HG03135 (cell line): ENCODE data around the gene ARHGEF1.
"Not testable (repeated sequence)": the region's sequence is repeated elsewhere in the genome, so short reads cannot be mapped to it uniquely, and the experiment has no call there.

Source experiments
- ATAC-seq: cut with Tn5 transposase; IDR thresholded peaks from one replicate; pipeline ENCODE4 v1.9.1; 2021; ENCODE audit warnings: mild to moderate bottlenecking, moderate library complexity; ENCODE audit not compliant: unreplicated experiment

The ARHGEF1 gene

DNA sequence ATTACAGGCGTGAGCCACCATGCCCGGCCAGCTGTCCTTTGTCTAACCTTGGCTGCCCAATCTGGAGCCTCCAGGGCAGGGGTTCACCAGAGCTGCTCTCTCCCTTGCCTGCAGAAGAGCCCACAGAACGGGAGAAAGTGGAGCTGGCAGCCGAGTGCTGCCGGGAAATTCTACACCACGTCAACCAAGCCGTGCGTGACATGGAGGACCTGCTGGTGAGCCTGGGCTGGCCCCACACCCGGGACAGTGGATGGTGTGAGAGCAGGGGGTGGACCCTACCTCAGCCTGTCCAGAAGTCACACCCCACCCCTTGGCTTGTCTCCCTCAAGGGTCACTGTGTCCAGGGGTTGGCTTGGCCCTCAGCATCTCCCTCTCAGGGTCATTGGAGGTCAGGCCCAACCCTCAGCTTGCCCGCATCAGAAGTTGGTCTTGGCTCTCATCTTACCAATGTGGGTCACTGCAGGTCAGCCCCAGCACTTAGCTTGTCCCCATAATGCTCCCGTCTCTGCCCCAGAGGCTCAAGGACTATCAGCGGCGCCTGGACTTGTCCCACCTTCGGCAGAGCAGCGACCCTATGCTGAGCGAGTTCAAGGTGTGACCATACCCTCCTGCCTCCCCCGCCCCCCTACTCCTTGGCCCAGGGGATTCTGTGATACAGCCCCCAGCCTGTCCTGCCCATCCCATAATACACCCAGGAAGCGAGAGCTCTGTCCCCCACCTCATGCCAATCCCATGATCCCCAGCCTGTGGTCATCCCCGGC, 20.4 kb downstream of the ARHGEF1 start:
- no peak for ATAC-seq

DNA sequence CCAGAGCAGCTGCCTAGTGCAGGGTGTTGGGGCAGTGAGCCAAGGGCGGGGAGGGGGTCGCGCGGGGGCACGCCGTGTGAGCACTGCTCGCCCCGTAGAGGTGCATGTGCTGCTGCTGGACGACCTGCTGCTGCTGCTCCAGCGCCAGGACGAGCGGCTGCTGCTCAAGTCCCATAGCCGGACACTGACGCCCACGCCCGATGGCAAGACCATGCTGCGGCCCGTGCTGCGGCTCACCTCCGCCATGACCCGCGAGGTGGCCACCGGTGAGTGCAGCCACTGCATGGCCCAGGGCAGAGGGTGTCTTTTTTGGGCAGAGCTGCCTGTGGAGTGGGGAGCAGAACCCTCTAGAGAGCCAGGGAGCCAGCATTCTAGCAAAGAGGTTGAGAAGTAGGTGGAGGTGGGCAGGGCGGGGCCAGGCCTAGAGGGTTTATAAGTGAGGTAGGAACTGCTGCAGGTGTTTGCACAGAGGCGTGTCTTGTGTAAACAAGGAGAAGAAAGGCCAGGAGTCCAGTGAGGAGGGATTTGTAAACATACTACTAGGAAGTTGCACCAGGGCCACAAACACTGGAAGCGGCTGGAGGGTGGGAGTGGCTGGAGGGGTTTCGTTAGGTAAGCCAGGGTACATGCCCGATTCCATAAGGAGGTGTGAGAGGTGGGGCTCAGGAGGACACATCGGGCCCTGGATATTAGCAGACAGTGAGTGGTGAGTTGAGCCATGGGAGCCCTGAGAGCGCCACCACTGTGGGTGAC, 21.3 kb downstream of the ARHGEF1 start:
- no peak for ATAC-seq

DNA sequence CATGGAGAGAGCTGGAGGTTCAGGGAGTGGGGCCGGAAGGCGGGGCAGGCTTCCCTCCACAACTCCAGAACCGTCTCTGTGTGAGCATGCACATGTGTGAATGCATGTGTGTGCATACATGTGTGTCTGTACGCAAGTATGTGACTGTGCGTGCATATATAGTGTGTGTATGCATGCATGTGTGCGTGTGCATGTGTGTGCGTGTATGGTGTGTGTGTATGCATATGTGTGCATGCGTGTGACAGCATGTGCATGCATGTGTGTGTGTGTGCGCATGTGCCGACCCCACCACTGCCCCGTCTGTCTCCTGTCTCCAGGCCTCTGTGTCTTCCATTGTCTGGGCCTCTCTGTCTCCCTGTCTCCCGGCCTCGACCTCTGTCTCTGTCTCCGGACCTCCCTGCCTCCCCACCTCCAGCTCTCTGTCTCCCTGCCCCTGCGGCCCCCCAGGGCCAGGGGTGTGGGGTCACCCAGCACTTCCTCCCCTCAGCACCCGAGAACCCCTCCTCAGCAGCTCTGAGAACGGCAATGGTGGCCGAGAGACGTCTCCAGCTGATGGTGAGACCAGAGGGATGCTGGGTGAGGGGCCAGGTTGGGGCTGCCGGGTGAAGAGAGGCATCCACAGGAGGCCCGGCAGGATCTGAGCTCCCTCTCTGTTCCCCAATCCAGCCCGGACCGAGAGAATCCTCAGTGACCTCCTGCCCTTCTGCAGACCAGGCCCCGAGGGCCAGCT, 22.5 kb downstream of the ARHGEF1 start:
- ATAC-seq: no peak

DNA sequence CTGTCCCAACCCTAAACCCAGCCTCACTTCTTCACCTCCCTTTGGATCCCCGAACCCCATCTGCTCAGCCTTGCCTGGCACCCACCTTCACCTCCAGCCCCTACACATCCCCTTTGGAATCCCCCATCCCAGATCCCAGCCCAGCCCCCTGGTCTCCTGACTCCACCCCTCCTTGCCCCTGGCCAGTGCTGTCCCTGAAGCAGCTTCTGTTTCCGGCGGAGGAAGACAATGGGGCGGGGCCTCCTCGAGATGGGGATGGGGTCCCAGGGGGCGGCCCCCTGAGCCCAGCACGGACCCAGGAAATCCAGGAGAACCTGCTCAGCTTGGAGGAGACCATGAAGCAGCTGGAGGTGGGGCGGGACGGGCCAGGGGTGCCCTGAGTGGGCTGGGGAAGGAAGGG, 23.3 kb downstream of the ARHGEF1 start:
- no peak for ATAC-seq

DNA sequence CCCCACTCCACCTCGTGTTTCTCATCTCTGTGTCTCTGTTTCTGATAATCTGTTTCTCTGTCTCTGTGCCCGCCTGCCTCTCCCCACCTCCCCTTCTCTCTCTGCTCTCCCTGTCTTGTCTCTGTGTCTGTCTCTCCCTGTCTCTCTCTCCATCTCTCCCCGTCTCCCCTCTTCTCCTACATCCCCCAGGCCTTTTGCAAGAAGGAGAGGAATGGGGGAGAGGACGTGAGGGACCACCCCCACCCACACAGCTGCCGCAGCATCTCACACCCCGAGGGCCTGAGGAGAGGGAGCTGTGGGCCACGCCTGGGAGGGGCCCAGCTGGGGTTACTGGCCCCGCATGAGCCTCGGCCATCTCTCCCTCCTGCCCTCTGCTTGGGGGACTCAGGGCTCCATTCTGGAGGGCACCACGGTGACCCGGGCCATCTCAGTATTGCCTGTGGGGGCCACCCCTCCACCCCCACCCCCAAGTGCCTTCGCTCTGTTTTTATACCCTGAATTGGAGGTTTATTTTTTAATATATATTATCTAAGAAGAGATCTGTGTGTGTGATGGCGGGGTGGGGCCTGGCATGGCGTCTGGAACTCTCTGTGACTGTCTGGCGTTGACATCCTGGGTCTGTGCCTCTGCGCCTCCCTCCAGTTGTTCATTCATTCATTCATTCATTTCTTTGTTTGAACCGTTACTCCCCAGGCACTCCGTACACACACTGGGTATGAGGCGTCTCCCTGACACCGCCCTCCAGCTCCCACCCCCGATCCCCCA, 24.1 kb downstream of the ARHGEF1 start:
- ATAC-seq: no peak

DNA sequence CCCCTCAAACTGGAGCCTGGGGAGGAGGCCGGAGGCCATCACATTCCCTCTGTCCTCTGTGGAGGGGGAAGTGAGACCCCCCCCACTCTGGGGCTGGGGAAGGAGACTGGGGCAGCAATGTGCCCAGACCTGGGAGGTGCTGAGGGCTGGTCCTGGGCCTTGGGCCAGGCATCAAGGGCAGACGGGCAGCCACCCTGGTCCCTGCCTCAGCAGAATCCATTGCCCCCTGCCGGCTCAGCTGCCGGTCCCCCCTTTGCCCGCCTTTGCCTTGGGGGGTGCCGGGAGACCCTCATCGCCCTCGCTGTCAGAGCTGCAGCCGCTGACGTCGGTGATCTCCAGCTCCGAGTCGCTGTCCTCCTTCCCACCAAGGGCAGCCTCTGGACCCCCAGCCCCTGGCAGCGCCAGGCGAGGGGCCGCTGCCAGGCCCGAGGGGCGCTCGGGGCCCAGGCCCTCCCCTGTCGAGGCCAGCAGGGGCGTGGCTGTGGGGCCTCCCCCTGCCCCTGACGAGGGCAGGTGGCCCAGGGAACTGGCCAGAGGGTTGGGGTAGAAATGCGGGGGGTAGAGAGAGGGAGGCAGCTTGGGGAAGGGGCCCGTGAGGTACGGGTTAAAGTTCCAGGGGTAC, 25.1 kb downstream of the ARHGEF1 start:
- ATAC-seq: no peak

DNA sequence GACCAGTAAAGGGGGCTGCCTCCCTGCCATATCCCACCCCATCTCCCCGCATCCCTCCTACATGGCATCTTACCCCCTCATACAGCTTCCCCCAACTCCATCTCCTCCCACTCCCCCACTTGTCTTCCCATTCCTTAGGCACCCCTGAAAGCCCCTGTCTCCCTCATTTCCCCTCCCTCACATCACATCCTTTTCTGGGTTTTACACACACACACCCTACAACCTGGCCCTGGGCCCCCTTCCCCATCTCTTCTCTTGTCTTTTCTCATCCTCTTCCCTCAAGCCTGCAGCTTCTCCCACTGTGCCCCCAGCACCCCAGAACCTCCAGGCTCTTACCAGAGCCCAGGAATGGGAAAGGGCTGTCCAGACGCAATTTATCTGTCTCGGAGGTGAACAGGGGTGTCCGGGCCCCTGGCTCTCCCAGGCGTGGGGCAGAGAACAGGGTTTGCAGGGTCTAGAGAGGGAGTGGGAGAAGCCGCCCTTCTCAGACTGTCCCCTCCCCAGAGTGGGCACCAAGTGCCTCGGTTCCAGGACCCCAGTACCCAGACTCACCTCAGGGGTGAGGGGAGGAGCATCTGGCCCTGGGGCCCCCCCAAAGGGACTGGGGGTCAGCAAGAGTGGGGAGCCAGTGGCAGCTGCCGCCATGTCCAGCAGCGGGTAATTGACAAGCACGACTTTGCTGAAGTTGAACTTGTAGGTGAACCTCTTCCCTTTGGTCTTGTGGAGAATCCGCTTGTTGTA, 25.9 kb downstream of the ARHGEF1 start:
- ATAC-seq: no peak

DNA sequence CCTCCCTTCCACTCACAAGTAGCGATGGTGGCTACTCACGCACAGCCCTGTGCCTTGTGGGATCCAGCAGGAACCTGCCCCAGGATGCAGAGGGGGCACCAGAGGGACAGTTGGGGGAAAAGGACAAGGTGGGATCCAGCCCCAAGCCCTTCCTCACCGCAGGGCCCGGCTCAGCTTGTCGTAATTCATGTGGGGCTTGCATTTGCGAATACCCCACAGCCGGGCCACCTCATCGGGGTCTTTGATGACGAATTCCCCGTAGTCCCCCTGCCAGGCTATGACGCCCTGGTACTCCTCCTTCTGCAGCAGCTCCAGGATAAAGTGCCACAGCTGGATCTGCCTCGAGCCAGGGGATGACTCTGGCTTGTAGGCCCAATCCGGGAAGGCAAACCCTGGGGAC, 26.7 kb downstream of the ARHGEF1 start:
- ATAC-seq: no peak

DNA sequence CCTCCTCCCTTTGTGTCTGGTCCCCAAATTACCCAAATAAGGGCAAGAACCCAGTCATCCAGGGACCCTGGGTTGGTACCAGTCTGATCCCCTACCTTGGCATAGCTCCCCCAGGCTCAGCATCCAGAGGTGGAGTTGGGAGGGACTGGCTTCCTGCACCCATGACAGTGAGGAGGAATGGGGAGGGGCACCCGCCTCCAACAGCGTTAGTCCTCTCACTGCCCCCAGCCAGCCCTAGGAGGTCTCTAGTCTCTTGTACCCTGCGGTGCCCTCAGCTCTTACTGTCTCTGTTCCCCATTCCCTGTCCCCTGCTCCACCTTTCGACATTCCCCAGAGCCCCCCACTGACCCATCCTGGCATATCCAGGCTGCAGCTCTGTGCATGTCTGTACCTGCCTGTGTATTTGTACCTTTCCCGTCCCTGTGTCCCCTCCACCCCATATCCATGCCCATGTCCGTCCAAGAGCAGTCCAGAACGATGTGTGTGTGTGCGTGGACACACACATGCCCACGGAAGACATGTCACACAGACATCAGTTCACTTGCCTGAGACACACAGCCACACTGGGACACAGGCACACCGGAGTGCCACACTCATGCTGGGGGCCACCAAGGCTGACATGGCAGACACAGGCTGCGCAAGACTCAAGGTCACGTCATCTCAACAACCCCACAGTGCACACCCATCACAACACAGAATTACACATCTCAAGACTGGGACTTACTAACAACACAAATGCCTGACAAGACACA, 27.4 kb downstream of the ARHGEF1 start:
- no peak for ATAC-seq

DNA sequence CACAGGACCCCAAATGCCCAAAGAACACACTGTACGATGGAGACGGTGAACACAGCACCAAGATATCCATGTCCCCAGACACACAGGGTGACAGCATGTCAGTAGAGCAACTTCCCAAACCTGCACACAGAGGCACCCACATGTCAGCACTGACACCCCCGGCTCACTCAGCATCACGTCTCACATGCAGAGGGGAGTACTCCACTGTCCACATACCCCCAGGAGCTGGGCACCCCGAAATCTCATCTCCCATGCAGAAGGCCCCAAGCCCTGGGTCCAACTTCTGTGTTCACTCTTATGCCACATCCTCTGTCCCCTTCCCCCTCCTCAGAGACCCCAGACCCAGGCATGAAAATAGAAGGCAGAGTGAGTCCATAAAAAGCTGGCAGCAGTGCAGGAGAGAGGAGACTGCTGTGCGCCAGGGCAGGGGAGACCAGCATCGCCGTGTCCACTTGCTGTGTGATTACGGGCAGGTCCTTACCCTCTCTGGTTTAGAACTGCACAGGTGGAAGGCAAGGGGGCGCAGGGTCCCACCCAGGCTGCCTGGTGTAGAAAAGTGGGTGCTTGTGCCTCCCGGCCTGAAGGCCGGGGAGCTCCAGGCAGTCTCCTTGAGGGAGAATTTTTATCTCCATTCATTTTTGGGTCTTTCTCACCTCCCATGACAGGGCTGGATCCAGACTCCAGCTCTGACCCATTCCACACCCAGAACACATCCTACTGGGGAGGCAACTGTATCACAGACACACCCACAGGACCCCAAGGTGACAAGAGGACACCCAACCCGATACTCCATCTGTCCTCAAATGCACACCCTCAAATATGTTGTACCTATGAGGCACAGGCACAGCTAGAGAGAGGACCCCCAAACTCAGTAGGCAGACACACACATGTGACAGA, 28.3 kb downstream of the ARHGEF1 start:
- no peak for ATAC-seq

DNA sequence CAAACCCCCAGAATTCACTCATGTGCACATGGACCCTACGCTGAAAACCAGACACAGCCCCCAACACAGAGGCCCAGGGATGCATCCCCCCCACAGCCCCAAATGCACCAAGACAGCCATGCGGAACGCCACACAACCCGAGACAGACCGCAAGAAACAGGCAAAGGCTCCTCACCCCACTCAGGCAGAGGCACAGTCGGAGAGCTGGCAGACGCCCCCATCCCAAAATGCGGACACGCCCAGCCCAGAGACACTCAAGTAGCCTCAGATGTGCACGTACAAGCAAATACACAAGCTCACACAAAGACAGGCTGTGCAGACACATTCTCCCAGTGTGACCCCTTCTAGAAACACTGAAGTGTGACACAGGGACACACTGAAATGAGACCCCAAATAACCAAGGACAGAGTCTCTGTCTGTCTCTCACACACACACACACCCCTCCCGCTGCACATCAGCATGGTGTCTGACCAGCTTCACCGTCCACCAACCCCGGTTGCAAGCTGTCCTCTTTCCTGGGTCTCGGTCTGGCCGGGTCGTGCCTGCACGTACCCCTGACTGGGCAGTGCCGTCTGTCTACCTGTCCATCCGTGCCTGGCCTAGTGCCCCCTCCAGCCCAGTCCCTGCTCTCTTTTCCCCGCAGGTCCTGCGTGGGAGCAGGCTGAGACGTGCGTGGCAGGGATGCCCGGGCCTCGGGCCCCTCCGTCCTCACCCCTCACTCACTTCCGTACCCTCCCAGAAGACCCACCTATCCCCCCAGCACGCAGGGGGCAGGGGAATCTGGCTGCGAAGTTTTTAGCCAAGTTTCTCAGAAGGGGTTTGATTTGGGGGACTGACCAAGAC, 29.1 kb downstream of the ARHGEF1 start:
- no peak for ATAC-seq

DNA sequence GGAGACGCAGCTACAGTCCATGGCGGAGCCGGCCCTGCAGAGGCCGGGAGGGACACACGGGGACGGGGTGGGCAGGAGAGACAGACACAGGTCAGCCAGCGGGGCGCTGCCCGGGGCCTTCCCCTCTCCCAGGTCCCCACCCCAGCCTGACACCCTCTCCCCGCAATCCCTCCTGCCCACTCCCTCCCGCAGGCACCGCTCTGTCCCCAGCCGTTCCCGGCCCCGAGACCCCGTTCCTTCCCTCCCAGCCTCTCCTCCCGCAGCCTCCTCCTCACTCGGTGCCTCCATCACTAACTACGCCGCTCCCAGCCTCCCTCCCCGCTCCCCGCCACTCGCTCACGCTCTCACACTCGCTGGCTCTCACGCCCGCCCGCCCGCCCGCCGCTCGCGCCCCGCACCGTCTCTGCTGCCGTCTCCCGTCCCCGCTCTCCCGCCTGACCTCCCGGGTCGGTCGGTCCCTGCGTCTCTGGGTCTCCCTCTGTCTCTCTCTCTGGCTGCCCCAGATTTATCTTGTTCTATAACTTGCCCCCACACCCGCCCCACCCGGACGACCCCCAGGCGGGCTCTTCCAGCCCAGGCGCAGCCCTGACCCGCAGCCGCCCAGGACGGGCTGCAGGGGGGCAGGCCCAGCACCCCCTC, 30.0 kb downstream of the ARHGEF1 start:
- no peak for ATAC-seq

DNA sequence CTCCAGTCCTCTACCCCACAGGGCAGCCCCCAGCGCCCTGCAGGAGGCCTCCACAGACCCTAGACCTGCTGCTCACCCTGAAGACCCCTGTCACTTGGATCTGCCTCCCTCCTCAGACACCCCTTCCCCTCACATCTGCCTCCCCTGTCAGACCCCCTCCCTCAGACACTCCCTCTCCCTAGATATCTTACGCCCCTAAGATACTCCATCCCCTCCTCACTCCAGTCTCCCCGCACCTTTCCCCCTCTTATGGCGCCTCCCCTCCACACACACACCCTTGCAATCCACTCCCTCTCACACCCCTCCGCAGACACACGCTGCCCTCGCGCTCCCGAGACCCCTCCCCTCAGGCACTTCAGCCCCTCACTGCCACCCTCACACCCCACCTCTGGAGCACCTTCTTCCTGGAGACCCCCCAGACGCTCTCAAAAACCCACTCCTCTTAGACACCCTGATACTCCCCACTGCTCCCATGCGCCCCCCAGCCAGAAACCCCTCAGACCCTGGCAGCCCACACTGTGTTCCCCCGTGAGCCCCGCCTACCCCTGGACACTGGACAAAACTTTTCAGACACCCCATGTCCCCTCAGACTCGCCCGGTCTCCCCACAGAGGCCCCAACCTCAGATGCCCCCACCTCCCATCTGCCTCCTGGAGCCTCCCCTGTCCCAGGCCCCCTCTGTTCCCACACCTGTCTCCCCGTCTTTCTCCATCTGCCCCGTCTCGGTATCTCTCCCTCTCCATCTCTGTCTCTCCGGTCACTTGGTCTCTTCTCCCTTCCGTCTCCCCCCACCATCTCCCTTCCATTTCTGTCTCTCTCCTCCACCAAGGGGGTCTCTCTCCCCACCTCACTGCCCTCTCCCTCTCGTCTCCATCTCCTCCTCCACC, 30.8 kb downstream of the ARHGEF1 start:
- no peak for ATAC-seq

DNA sequence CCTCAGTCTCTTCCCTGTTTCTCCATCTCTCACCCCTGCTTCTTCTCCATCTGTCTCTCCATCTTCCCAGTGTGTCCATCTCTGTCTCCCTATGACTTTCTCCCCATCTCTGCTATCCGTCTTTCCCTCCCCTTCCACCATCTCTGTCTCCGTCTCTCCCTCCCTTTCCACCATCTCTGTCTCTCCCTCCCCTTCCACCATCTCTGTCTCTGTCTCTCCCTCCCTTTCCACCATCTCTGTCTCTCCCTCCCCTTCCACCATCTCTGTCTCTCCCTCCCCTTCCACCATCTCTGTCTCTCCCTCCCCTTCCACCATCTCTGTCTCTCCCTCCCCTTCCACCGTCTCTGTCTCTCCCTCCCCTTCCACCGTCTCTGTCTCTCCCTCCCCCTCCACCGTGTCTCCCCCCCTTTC, 31.4 kb downstream of the ARHGEF1 start:
- not testable (repeated sequence) for ATAC-seq

DNA sequence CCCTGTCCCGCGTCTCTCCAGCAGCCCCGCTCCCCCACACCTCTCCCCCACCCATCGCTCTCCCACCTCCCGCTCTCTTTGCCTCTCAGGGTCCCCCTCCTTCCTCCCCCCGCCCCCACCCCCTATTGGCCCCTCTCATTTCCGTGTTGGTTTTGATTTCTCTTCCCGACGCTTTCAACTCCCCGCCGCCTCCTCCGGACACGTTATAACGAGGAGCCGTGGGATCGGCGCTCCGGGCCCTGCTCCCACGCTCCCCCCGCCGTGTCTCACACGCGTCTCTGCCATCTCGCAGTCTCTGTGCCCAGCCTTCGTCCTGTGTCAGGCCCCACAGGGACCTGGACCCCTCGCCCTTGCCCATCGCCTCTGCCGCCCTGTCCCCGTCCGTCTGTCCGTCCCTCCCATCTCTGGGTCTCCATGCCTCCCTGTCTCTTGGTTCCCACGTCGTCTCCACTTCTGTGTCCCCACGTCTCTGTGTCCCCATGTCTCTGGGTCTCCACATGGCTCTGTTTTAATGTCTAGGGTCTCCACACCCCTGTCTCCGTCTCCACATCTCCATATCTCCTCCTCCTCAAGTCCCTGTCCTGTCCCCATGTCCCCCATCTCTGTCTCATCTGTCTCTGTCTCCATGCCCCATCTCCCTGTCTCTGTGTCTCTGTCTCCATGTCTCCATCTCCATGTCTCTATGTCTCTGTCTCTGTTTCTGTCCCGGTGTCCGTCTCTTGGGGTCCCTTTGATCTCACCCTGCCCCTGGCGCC, 32.2 kb downstream of the ARHGEF1 start:
- no peak for ATAC-seq
